Measurements from ENCODE around the gene ACY1. TPM values are rescaled to one million over a fixed set of nuclear protein-coding genes. Genes with fewer than 3 reads are reported as not detected.

ACY1 gene
- total RNA-seq = 47.4 TPM

DNA sequence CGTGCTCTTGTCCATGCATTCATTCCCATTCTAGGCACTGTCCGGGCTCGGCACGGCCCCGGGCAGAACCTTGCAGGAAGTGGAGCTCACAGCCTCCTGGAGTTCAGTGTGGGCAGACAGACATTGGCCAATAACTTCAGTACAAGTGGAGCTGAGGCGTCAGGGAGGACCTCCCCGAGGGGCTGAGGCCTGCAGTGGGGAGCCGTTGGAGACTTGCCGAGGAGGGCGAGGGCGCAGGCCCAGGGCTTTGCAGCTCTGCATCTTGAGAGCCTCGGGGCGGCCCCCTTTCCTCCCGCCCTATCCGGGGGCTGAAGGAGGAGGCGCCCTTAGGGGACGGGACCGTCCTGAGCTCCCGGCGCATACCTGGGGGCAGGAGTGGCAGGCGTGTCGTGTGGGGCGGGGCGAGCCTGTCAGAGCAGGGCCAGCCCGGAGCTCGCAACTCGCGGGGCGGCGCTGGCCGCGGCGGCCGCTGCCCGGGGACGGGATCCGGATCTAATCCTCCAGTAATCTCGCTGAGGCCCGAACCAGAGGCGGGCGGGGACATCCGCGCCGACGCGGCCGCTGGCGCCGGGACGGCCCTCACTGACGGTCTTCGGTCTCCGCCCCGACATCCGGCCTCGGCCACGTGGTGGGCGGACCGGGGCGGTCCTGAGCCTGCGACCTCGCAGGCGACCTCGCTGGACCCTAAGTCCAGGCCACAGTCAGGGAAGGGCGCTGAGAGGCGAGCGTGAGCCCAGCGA lies at the start of gene ACY1:
Gene ACY1 (plus strand): TSS at position 698 of the 740 bp plus-strand sequence. CDS start 530 bp downstream, outside the sequence.

DNA sequence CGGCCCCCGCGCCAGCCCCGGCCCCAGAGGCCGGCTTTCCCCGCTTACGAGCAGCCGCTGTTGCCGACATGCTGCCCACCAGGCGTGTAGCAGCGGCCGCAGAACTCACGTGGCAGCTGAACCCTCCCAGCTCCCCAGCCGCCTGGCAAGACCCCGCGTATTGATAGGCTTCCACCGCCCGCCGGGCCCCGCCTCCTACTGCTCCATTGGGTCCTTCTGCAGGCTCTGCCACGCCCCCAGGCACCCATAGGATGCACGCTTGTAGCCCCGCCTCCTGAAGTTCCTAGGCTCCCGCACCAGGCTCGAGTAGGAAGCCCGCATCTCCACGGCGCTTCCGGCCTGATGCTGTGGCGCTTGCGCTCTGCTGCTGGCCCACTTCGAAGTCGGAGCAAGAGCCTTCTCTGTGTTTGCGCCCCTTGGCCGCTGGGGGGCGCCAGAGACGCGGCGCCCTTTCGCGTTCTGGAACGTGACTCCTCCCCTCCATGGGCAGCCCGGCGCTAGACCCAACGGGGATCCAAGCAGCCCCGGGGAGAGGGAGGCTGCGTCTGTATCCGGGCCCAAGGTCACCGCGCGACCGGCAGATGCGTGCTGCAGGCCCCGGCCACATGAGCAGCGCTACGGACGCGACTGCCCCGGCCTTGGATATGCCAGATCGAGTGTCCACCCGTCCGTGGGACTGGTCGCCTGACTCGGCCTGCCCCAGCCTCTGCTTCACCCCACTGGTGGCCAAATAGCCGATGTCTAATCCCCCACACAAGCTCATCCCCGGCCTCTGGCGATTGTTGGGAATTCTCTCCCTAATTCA lies 41.3 kb upstream of the ACY1 start, which contains the start of the genes PARP3 and RRP9:
Gene PARP3 (plus strand): TSS at position 566 of the 805 bp plus-strand sequence. CDS start 993 bp downstream, outside the sequence.
Gene RRP9 (minus strand): TSS at position 107 of the 805 bp plus-strand sequence. CDS start 37 bp downstream, at position 70.

DNA sequence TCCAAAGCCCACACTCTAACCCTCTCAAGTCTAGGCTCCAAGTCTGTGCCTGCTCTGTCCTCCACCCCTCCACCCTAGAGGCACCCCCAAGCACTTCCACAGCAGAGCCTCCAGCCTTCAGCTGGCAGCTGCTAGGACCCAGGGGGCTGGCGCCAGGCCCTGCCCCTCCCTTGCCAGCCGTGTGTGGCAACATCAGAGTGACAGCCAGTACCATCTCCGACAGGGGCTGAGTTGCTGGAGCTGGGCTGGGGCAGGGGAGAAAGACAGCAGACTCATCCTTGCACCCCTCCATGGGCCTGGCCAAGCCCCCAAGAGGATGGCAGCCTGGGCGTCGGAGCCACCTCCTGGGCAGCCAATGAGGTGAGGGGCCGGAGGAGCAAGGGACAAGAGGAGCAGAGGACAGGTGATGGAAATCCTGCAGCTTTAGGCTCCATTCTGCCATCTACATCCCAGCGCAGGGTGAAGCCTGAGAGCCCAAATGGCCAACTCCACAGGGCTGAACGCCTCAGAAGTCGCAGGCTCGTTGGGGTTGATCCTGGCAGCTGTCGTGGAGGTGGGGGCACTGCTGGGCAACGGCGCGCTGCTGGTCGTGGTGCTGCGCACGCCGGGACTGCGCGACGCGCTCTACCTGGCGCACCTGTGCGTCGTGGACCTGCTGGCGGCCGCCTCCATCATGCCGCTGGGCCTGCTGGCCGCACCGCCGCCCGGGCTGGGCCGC lies 28.0 kb upstream of the ACY1 start, which contains the start of gene GPR62:
Gene GPR62 (plus strand): TSS at position 207 of the 718 bp plus-strand sequence. CDS start 272 bp downstream, at position 479.

DNA sequence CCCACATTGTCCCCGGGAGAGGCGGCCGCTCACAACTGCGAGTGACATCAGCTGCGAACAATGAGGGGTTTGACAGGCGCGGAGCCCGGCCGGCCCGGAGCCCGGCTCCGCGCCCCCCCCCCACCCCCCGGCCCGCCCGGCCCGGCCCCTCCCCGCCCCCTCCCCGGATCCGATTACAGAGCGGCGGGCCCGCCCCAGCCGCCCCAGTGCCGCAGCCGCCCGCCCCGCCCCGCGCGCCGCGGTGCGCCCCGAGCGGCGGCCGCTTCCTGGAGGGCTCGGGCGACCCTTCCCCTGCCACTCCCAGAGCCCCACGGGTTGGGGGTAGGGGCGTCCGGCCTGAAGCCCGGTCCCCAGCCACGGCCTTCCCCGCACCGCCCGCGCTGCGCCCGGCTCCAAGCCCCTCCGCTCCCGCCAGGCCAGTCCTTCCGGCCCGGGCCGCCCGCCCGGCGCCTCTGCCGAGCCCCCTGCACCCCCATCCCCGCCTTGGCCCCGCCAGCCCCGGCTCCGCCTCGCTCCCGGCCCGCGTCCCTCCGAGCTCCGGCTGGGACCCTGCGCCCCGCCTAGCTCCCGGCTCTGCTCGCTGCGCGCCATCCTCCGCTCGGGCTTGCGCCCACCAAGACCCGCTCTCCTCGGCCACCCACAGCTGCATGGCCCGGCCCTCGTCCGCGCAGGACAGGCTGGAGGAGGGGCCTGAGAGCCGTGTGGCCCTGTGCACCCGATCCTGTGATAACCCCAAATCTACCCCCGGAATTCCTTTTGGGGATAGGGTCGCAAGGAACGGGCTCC lies 15.8 kb upstream of the ACY1 start, which contains the start of gene PCBP4:
Gene PCBP4 (minus strand): TSS at position 71 of the 786 bp plus-strand sequence. CDS start 6,214 bp downstream, outside the sequence.

DNA sequence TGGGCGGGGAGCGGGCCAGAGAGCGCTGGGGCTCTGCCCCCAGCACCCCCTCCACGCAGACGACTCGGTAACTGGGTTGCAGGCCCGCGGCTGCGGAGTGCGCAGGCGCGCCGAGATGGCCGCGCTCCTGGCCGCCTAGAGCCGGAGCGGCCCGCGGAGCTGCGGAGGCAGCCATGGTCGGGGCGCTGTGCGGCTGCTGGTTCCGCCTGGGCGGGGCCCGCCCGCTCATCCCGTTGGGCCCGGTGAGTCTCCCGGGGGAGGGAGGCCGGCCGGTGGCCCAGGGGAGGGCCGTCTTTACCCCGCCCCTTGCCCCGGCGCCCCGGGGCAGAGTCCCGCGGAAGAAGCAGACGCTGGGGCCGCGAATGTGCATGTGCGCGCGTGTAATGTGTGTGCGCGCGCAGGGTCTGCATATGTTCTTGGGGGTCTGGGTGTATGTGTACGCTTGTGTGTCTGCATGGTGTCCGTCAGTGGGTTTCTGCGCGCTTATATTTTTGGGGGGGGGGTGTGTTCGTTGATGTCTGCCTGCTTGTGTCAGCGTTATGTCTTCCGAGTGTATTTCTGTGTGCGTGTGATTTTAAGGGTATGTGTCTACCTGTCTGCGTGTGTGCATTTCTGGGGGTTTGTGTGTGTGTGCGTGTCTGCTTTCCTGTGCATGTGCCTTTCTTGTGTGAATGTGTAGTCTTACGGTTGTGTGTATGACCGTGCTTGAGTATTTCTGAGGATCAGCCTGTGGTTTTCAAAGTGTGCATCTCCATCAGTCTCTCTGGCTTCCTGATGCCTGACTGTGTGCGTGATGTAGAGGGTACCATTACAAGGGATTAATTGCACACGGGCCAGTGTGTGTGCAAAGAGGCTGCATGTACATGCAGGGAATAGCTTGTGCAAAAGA lies 8.1 kb upstream of the ACY1 start, which contains the start of gene ABHD14A:
Gene ABHD14A (plus strand): TSS at position 102 of the 889 bp plus-strand sequence. CDS start 72 bp downstream, at position 174.

GRCh38 chr3:51995346-51996163 lies 12.2 kb downstream of the ACY1 start, which contains the start of gene RPL29:
Gene RPL29 (minus strand): TSS chr3:51995895. CDS start chr3:51995461, 434 bp downstream.

Small RNA genes lying within 50 kb of the gene (small RNA-seq; reads per million reads assigned to genes)
- not detected for gene AC115284.1 (ENCODE audit: low replicate concordance)

Other genes starting within 250 kb of the ACY1 start
- not detected for gene IQCF6, start 204.3 kb upstream of the ACY1 start, total RNA-seq
- gene IQCF2, start 121.9 kb upstream of the ACY1 start, total RNA-seq = not detected
- gene IQCF5, start 107.9 kb upstream of the ACY1 start, total RNA-seq = not detected
- not detected for gene IQCF1, start 80.2 kb upstream of the ACY1 start, total RNA-seq
- 14.7 TPM for gene RRP9, start 41.6 kb upstream of the ACY1 start, total RNA-seq
- 20.0 TPM for gene PARP3, start 41.2 kb upstream of the ACY1 start, total RNA-seq
- 0.06 TPM for gene GPR62, start 28.2 kb upstream of the ACY1 start, total RNA-seq
- gene PCBP4, start 16.1 kb upstream of the ACY1 start, total RNA-seq = 46.2 TPM
- 54.7 TPM for gene ABHD14B, start 9.5 kb upstream of the ACY1 start, total RNA-seq
- gene ABHD14A, start 8.5 kb upstream of the ACY1 start, total RNA-seq = 17.0 TPM
- 787 TPM for gene RPL29, start 12.4 kb downstream of the ACY1 start, total RNA-seq
- gene DUSP7, start 73.0 kb downstream of the ACY1 start, total RNA-seq = 12.1 TPM
- 7.1 TPM for gene POC1A, start 170.9 kb downstream of the ACY1 start, total RNA-seq
- 41.9 TPM for gene ALAS1, start 214.6 kb downstream of the ACY1 start, total RNA-seq
- gene TLR9, start 242.1 kb downstream of the ACY1 start, total RNA-seq = not detected

All from metanephros (tissue), 2 donors.